ENCODE data around the gene DNAJC5G. TPM values are rescaled to one million over a fixed set of nuclear protein-coding genes. Genes with fewer than 3 reads are reported as not detected.
"Not testable (repeated sequence)": the region's sequence is repeated elsewhere in the genome, so short reads cannot be mapped to it uniquely, and the experiment has no call there.

DNAJC5G gene
- polyA plus RNA-seq, 3 donors: not detected

GRCh38 chr2:27264753-27265535 lies 10.3 kb upstream of the DNAJC5G start:
- peaks cover 57 to 64% of the 10 kb centered on the region in 2 donors for H3K27me3 ChIP-seq (ENCODE audit: control insufficient read depth in 2 of 2, insufficient read depth in 2 of 2, low read length in 2 of 2)
- peak overlapping the region; percentile 19 for H3K9ac ChIP-seq (ENCODE audit: insufficient read depth, low read length, poor library complexity, severe bottlenecking)
- intact Hi-C loops (cut with micrococcal nuclease): no loop called here
- Mint-ChIP-seq H3K36me3 (peaks cover 10 to 22% of the 10 kb centered on the region in 2 donors), H3K27ac (peak overlapping the region in 2 of 7 donors; percentile 8 to 79), H3K4me3 (peak overlapping the region; percentile 81 to 97), H3K4me1 (peaks cover 29% of the 10 kb centered on the region), H3K27me3 (ENCODE audit: low read depth in 3 of 3) (peaks cover 19 to 22% (median 19%) of the 10 kb centered on the region in 3 donors), H3K9me3 (peaks cover 0 to 18% (median 13%) of the 10 kb centered on the region in 7 donors)
- H3K36me3 ChIP-seq (replicated peaks in 1 of 2; ENCODE audit: control insufficient read depth in 1 of 2, insufficient read depth in 2 of 2, low read length in 2 of 2): no peaks in the 10 kb centered on the region
- no peaks in the 10 kb centered on the region for H4K20me1 ChIP-seq (ENCODE audit: insufficient read depth, low read length)
- DNase-seq: peak; percentile 58 to 87 (median 63)
- peaks cover 0 to 36% of the 10 kb centered on the region in 2 donors for H3K9me3 ChIP-seq (replicated peaks in 1 of 2; ENCODE audit: control insufficient read depth in 1 of 2, insufficient read depth in 1 of 2, low read length in 2 of 2)
- WGBS (ENCODE audit: insufficient coverage): 3% methylated on average over 55 of the region's 56 CpGs
- no peaks in the 10 kb centered on the region for H3K79me2 ChIP-seq (ENCODE audit: insufficient read depth, low read length)
- peaks cover 26 to 38% of the 10 kb centered on the region in 2 donors for H3K4me1 ChIP-seq (ENCODE audit: control insufficient read depth in 1 of 2, insufficient read depth in 2 of 2, low read length in 2 of 2)
- H2AFZ ChIP-seq (ENCODE audit: insufficient read depth, low read depth, low read length, poor library complexity, severe bottlenecking): peak overlapping the region; percentile 84
- peak overlapping the region; percentile 24 to 74 (median 43) for H3K4me3 ChIP-seq (replicated peaks in 1 of 3; ENCODE audit: low read depth in 2 of 3, low read length in 3 of 3)
- peak overlapping the region; percentile 96 for H3K4me2 ChIP-seq (replicated peaks; ENCODE audit: extremely low read depth, low read length, poor library complexity, severe bottlenecking)
- H3K27ac ChIP-seq (ENCODE audit: low read depth in 1 of 2, low read length in 2 of 2): no peak overlapping the region
- peak; percentile 53 for TF ChIP-seq CTCF (IDR thresholded peaks at IDR 0.05)

- Histone ChIP-seq H3K9me3 (replicated peaks in 1 of 2; ENCODE audit: control insufficient read depth in 1 of 2, insufficient read depth in 1 of 2, low read length in 2 of 2) (peaks cover 0 to 36% of the 10 kb centered on the region in 2 donors), H3K27ac (ENCODE audit: low read depth in 1 of 2, low read length in 2 of 2) (no peak overlapping the region), H3K27me3 (ENCODE audit: control insufficient read depth in 2 of 2, insufficient read depth in 2 of 2, low read length in 2 of 2) (peaks cover 51 to 61% of the 10 kb centered on the region in 2 donors), H3K4me1 (ENCODE audit: control insufficient read depth in 1 of 2, insufficient read depth in 2 of 2, low read length in 2 of 2) (peaks cover 26 to 38% of the 10 kb centered on the region in 2 donors), H3K4me3 (replicated peaks in 1 of 3; ENCODE audit: low read depth in 2 of 3, low read length in 3 of 3) (peak overlapping the region in 1 of 3 experiments; percentile 74), H3K79me2 (ENCODE audit: insufficient read depth, low read length) (no peaks in the 10 kb centered on the region), H3K4me2 (replicated peaks; ENCODE audit: extremely low read depth, low read length, poor library complexity, severe bottlenecking) (peak overlapping the region; percentile 96), H3K36me3 (replicated peaks in 1 of 2; ENCODE audit: control insufficient read depth in 1 of 2, insufficient read depth in 2 of 2, low read length in 2 of 2) (no peaks in the 10 kb centered on the region), H4K20me1 (ENCODE audit: insufficient read depth, low read length) (no peaks in the 10 kb centered on the region), H2AFZ (ENCODE audit: insufficient read depth, low read depth, low read length, poor library complexity, severe bottlenecking) (no peak overlapping the region), H3K9ac (ENCODE audit: insufficient read depth, low read length, poor library complexity, severe bottlenecking) (no peak overlapping the region)
- H3K27me3 Mint-ChIP-seq (ENCODE audit: low read depth in 3 of 3): peaks cover 14 to 20% (median 15%) of the 10 kb centered on the region in 3 donors
- intact Hi-C loops (cut with micrococcal nuclease): no loop called here
- peaks cover 29% of the 10 kb centered on the region for H3K4me1 Mint-ChIP-seq
- peak overlapping the region in 1 of 7 donors; percentile 20 for H3K27ac Mint-ChIP-seq
- TF ChIP-seq CTCF (IDR thresholded peaks at IDR 0.05): no peak
- peaks cover 10 to 22% of the 10 kb centered on the region in 2 donors for H3K36me3 Mint-ChIP-seq
- no peak for DNase-seq
- peak overlapping the region; percentile 37 to 97 for H3K4me3 Mint-ChIP-seq
- peaks cover 0 to 18% (median 13%) of the 10 kb centered on the region in 7 donors for H3K9me3 Mint-ChIP-seq
Measured at GRCh38 chr2:27265536-27265870, 9.7 kb upstream of the DNAJC5G start.

GRCh38 chr2:27268296-27268695 lies 6.9 kb upstream of the DNAJC5G start:
- H2AFZ ChIP-seq (ENCODE audit: insufficient read depth, low read depth, low read length, poor library complexity, severe bottlenecking); H3K36me3 ChIP-seq (replicated peaks in 1 of 2; ENCODE audit: control insufficient read depth in 1 of 2, insufficient read depth in 2 of 2, low read length in 2 of 2); H3K27ac Mint-ChIP-seq; H3K9ac ChIP-seq (ENCODE audit: insufficient read depth, low read length, poor library complexity, severe bottlenecking); H3K4me3 Mint-ChIP-seq; H3K4me2 ChIP-seq (replicated peaks; ENCODE audit: extremely low read depth, low read length, poor library complexity, severe bottlenecking); intact Hi-C loops (cut with micrococcal nuclease); DNase-seq; H3K79me2 ChIP-seq (ENCODE audit: insufficient read depth, low read length); H3K36me3 Mint-ChIP-seq; H4K20me1 ChIP-seq (ENCODE audit: insufficient read depth, low read length); H3K27me3 Mint-ChIP-seq (ENCODE audit: low read depth in 3 of 3); H3K27ac ChIP-seq (ENCODE audit: low read depth in 1 of 2, low read length in 2 of 2); H3K4me3 ChIP-seq (replicated peaks in 1 of 3; ENCODE audit: low read depth in 2 of 3, low read length in 3 of 3): not testable (repeated sequence)
- Histone ChIP-seq H3K4me1 (ENCODE audit: control insufficient read depth in 1 of 2, insufficient read depth in 2 of 2, low read length in 2 of 2) (peaks cover 20 to 21% of the 10 kb centered on the region in 2 donors), H3K27me3 (ENCODE audit: control insufficient read depth in 2 of 2, insufficient read depth in 2 of 2, low read length in 2 of 2) (peaks cover 29 to 39% of the 10 kb centered on the region in 2 donors), H3K9me3 (replicated peaks in 1 of 2; ENCODE audit: control insufficient read depth in 1 of 2, insufficient read depth in 1 of 2, low read length in 2 of 2) (peaks cover 0 to 21% of the 10 kb centered on the region in 2 donors)
- 96% methylated on average over 8 of the region's 13 CpGs for WGBS (ENCODE audit: insufficient coverage)
- peaks cover 20% of the 10 kb centered on the region for H3K4me1 Mint-ChIP-seq
- H3K9me3 Mint-ChIP-seq: peaks cover 0 to 12% (median 6%) of the 10 kb centered on the region in 7 donors

All from CD14-positive monocyte (primary cell).